ENCODE results near the gene AMTN.

The AMTN gene

DNA sequence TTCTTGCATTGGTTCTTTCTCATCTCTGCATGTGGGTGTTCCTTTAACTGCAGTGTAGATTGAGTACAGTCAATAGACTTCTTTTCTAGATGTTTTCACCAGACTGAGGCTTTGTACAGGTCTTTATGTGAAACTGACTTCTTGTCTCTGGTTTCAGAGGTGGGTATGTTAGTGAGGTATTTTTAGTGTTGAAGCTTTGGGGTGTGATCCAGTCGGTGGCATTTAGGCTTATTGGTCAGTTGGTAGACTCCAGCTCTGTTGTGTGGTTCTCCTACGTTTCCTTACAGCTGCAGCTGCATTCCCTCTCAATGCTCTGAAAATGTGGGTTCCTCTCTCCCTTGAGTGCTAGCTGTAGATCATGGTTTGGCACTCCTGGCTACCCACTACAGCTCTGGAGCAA is 52.4 kb downstream of the AMTN start:
- no peak for DNase-seq

DNA sequence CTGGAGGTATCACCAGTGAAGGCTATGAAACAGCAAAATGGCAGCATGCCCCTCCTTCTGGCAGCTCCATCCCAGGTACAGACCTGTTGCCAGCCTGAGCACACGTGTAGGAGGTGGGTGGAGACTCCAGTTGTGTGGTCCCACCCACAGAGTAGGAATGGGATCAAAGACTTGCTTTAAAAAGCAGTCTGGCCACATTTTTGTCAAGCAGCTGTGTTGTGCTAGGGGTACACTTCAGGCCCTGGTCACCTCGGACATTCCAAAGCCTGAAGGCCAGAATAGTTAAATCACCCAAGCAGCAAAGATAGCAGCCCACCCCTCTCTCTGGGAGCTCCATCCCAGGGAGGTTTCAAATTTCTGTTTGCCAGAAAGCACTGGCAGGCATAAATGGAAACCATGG is 53.4 kb downstream of the AMTN start:
- DNase-seq: no peak

DNA sequence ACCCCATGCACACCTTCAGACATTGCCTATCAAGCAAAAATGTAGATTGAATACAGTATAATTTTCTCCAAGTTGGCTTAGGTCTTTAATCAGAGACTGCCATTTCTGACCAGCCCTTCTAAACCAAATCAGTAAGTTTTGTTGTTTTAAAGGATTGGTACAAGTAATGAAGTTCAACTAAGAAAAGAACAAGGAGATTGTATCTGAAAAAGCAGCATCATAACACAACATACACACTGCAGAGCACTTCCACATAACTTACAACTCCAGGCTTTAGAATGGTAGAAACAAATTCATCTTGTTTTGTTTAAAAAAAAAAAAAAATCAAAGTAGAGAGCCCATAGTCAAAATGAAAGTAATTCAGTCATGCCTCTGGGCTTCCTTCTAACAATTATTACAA is 57.6 kb downstream of the AMTN start:
- no peak for DNase-seq

DNA sequence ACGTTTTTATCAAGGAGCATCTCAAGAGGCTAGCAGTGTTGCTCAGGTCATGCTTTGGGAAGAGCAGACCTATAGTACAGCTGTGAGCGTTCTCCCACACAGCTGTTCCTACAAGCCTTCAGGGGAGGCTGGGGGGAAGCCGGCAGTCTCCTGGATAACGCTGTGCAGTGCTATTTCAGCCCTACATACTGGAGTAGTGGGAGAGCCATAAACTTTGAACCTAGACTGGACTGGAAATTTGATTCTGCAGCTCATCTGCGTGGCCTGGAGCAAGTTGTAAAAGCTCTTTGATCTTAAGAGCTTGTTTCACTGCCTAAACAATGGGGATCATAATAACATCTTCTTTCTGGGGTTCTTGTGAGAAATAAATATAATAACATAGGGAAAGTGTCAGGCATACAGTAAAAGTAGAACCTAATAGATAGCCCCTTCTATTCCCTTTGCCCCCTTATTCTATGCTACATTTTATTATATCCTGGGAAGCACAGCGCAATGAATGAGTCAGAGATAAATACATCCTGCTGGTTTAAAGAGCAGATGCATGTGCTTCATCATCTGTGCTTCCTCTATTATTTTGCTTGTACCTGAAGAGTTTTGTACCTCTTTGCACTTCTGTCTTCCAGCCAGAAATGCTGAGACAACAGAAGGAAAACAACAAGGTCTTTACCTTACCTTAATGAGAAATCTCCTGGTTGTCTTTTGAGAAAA is 59.0 kb downstream of the AMTN start:
- DNase-seq: no peak

DNA sequence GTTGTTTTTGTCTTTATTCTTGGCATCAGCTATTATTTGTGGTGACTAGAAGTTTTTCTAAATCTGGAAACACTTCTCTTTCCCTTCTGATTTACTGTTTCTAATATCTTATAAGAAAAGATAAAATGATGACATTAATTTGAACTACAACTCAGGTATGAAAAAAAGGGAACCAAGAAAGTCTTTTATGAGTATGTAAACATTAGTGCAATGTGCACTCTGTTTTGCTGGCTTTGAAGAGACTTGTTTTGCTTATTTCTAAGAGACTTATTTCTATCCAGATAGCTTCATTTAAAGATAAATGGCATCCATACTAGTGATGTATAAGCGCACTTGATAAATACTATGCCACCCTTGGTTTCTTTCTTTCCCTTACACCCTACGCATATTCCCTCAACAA is 63.6 kb downstream of the AMTN start:
- DNase-seq: no peak

Data from NCI-H2029 (cell line).